ENCODE measurements around the gene GDF7.

Gene GDF7

DNA sequence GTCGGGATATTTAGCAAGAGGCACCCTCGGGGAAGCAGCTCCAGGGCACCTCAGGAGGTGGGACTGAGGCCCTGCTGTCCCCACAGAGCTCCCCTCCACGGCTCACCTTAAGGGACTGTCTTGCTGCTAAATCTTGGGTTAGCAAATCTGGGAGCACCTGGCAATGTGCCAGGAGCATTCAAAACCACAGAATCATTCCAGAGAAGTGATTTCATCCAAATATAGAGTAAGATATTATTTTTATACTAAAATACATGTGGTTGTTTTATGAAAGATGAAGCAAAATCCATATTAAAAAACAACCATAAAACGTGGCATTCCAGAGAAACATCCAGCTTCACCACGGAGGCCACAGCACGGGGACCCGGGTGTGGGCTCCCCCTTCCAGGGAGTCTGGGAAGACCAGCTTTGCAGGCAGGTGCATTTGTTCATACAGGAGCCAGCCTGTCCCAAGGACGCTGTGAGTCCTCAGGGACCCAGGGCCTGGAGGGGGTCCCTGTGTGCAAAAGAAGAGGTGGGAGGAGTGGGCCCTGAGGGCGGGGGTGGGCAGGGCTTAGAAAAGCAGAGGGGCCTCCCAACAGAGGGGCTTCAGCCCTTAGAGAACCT is 32.3 kb upstream of the GDF7 start:
- Mint-ChIP-seq H3K4me1 (peaks cover 4% of the 10 kb centered on the region), H3K36me3 (peaks cover 2% of the 10 kb centered on the region), H3K9me3 (no peaks in the 10 kb centered on the region), H3K27me3 (no peaks in the 10 kb centered on the region), H3K27ac (no peak overlapping the region), H3K4me3 (no peak overlapping the region)
- DNase-seq = no peak
- CTCF ChIA-PET = interaction anchor here (0.8 to 3.2 kb wide), 11 partner anchors 16 to 223 kb away, joined by 3 to 29 read pairs (median 5); partner anchors contain the start of genes HS1BP3 and RHOB

DNA sequence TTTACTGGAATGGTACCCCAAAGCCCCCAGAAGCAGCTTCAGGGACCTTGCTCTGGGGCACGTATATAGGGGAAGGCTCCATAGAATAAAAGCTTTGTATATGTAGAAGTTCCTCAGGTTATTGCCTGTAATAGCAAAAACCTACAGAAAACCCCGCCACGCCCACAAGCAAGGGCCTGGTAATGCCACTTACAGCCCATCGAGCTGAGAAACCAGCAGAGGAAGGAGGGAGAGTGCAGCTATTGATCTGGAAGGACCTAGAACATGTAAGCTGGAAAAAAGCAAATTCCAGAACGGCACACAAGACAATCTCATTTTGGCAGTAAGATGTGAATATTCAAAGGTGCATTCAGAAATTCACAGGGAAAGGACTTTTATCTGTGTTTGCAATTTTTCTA is 31.8 kb upstream of the GDF7 start:
- Mint-ChIP-seq H3K27me3 (no peaks in the 10 kb centered on the region), H3K4me3 (no peak overlapping the region), H3K27ac (no peak overlapping the region), H3K4me1 (peaks cover 4% of the 10 kb centered on the region), H3K36me3 (peaks cover 2% of the 10 kb centered on the region), H3K9me3 (no peaks in the 10 kb centered on the region)
- DNase-seq = no peak
- CTCF ChIA-PET = interaction anchor here (0.8 to 3.2 kb wide), 11 partner anchors 16 to 224 kb away, joined by 3 to 29 read pairs (median 5); partner anchors contain the start of genes HS1BP3 and RHOB

DNA sequence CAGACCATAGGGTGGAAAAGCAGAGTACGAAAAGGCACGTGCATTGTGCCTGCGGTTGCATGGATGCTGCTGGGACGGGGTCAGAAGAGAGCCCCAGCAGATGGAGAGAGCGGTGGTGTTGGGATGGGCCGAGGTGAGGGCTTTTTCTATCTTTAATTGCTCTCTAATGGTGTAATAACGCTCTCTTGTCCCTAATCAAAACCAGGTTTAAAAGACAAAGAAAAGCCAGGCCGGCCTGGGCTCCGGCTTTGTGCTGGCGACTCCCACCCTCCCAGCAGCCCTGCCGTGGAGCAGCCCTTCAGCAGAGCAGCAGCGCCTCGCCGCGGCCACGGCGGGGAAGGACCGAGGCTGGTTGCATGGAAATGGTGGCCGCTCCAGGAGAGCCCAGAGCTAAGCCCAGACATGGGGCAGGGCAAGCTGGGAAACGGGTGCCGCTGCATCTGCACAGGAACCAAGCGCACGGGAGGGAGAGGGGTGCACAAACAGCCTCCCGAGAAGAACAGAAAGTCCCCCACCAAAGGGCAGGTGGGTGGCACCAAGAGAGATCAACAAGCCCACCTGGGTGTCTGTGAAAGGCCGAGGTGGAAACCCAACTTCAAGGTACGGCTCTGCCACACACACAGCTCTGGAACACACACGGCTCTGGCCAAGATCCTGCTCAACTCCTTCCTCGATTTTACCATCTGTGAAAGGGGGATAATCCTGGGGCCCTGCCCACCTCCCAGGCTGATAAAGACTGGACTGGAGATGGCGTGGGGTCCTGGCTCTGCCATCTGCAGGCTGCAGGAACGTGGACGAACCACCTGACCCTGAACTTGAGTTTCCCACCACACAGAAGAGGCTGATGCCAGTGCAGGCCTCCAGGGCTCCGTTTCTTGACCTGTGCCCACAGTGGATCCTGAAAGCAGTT is 31.0 kb upstream of the GDF7 start:
- H3K36me3 Mint-ChIP-seq = peaks cover 2% of the 10 kb centered on the region
- peaks cover 4% of the 10 kb centered on the region for H3K4me1 Mint-ChIP-seq
- peak; percentile 53 for DNase-seq
- H3K27me3 Mint-ChIP-seq = no peaks in the 10 kb centered on the region
- H3K4me3 Mint-ChIP-seq = no peak overlapping the region
- H3K9me3 Mint-ChIP-seq = no peaks in the 10 kb centered on the region
- H3K27ac Mint-ChIP-seq = no peak overlapping the region
- CTCF ChIA-PET = interaction anchor here (0.8 to 3.2 kb wide), 9 partner anchors 15 to 224 kb away, joined by 3 to 29 read pairs (median 9); partner anchors contain the start of genes HS1BP3 and RHOB

DNA sequence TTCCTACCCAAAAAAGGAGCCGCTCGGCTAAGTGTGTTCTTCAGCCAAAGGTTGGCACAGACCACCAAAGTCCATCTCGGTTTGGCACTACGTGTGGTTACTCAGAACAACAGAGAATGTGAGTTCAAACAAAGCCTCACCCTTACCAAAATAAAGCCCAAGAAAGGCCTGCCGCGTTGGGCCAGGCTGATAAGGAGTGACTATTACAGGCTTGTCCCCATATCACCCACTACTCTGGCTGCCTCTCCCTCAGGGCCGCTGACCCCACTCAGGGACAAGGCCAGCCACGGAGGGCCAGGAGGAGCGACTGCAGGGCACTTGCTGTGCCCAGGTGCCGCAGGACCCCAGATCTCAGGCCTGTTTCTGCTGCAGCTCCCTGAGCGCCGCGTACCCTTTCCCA is 29.8 kb upstream of the GDF7 start:
- H3K27me3 Mint-ChIP-seq = no peaks in the 10 kb centered on the region
- no peak overlapping the region for H3K27ac Mint-ChIP-seq
- no peaks in the 10 kb centered on the region for H3K9me3 Mint-ChIP-seq
- H3K4me1 Mint-ChIP-seq = peaks cover 4% of the 10 kb centered on the region
- CTCF ChIA-PET = interaction anchor here (1.2 kb wide), 2 partner anchors 12 to 193 kb away, joined by 3 to 4 read pairs; no protein-coding TSS in a partner anchor
- H3K4me3 Mint-ChIP-seq = no peak overlapping the region
- H3K36me3 Mint-ChIP-seq = peaks cover 2% of the 10 kb centered on the region
- no peak for DNase-seq

DNA sequence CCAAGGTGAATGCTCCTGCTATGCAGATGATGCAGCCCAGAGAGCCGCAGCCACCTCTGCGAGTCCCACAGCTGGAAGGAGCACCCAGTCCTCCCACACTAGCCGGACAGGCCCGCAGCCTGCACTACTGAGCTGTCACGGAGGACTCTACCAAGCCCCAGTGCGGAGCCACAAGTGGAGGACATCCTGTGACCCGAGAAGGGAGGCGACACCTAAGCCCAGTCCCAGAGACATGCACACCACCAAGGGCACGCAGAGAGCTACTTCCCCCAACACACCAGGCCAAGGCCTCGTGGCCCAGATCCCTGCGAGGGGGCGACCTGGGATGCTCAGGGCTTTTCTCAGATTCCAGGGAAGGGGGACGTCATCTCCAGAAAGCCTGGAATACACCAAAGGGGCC is 28.9 kb upstream of the GDF7 start:
- no peak for DNase-seq
- Mint-ChIP-seq H3K27ac (no peak overlapping the region), H3K36me3 (peaks cover 2% of the 10 kb centered on the region), H3K4me3 (no peak overlapping the region), H3K27me3 (no peaks in the 10 kb centered on the region), H3K4me1 (peaks cover 4% of the 10 kb centered on the region), H3K9me3 (no peaks in the 10 kb centered on the region)
- CTCF ChIA-PET = interaction anchor here (1.2 kb wide), 2 partner anchors 11 to 194 kb away, joined by 3 to 4 read pairs; no protein-coding TSS in a partner anchor

DNA sequence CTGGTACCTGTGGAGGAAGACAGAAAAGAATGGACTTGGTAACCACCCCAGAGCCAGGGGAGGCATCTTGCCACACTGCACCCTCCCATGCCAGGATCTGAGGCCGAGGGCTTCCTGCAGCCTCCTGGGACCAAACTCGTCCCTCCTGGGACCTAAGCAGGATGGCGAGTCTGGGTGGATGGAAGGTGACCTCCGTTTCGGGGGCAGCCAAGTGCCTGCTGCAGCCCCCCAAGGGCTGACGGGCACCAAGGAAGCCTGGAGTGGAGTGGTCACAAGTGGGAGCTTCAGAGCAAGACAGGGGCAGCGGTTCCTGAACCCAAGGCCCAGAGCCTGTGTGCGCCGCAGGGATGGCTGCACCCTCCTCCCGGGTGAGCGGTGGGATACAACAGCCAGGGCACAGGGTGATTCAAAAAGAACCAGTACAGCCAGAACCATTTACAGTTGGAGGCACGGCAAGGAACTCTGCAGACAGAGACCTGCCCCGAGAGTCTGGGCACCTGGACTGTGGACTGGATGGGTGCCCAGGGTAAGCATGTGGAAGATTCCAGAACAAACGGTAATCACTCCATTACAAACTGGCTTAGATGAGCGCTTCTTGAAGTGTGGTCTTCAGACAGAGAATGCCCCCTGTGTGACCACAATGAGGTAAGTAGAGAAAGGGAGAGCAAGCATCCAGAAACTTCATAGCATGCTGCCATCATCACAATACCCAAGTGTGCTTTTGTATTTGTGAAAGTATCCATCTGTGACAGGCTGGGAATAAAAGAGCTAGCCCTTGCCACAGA is 28.1 kb upstream of the GDF7 start:
- no peak overlapping the region for H3K4me3 Mint-ChIP-seq
- CTCF ChIA-PET = interaction anchor here (1.2 to 6.2 kb wide), 4 partner anchors 12 to 228 kb away, joined by 3 to 65 read pairs (median 17); partner anchors contain the start of gene HS1BP3
- peaks cover 2% of the 10 kb centered on the region for H3K36me3 Mint-ChIP-seq
- DNase-seq = no peak
- no peaks in the 10 kb centered on the region for H3K9me3 Mint-ChIP-seq
- no peaks in the 10 kb centered on the region for H3K27me3 Mint-ChIP-seq
- H3K4me1 Mint-ChIP-seq = peaks cover 3% of the 10 kb centered on the region
- no peak overlapping the region for H3K27ac Mint-ChIP-seq

DNA sequence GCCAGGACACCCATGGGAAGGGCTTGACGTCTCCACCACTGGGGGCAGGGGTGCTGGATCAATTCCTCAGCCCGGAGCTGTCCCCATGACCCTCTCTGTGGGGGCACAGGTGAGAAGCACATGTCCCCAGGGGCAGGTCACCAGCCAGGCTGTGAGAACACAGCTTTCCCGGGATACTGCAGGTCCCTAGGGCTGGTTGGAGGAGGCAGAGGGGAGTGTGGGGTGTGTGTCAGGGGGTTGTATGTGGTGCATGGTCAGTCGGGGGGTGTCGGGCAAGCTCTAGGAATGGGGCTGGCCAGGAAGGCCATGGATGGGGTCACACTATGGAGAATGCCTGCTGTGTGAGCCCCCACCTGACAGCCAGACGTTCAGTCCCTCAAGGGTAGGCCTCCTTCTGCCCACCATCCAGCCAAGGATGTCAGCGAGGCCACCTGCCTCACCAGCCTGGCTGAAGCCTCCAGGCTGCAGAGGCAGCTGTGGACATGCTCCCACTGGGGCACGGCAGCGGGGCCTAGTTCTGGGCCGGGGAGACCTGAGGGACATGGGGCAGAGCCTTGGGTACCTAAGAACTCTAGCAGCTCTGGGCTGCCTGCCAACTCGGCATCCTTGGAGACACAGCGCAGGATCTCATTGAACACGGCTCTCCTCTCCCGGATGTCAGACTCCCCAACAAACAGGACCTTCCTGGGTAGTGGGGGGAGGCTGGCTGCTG is 26.4 kb upstream of the GDF7 start:
- no peak for DNase-seq
- Mint-ChIP-seq H3K4me3 (no peak overlapping the region), H3K27ac (no peak overlapping the region), H3K27me3 (no peaks in the 10 kb centered on the region), H3K9me3 (no peaks in the 10 kb centered on the region), H3K36me3 (peaks cover 5% of the 10 kb centered on the region), H3K4me1 (no peaks in the 10 kb centered on the region)
- CTCF ChIA-PET = interaction anchor here (0.6 to 6.2 kb wide), 6 partner anchors 10 to 532 kb away, joined by 3 to 65 read pairs (median 17); partner anchors contain the start of gene HS1BP3

DNA sequence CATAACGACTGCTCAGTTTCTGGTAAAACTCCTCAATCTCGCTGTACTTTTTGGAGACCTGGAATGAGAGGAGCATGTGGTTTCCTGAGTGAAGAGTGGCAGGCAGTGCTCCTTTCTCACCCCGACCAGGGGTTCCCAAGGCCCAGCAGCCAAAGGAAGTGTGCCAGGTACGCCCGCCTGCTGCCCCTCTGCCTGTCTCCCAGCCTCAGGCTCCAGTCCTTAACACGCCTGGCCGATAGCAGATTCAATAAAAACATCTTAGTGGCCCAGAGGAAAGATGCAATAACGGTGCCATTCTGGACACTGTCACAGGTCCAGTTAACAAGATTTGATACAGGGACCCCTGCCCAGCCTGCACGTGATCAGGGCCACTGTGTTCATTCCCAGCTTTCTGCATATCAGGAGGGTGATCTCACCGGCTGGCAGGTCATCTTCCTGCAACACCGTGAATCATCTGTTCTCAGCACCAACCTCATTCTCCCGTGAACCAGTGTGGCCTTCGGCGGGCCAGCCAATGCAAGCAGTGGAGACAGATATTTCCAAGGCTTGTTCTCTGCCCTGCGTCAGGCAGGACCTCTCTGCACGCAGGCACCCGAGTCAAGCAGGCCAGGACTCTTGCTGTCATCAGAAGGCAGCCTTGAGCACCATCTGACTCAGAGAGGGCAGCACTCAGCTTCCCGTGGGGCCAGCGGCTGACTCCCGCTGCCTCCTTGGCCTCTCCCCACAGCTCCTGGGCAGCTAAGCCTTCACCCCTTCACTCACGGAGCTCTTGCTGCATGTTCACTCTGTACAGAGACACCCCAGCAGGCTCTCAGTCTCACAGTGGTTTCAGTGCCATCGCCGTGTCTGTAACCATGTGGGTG is 25.6 kb upstream of the GDF7 start:
- peaks cover 4% of the 10 kb centered on the region for H3K36me3 Mint-ChIP-seq
- H3K27me3 Mint-ChIP-seq = no peaks in the 10 kb centered on the region
- H3K4me3 Mint-ChIP-seq = no peak overlapping the region
- no peaks in the 10 kb centered on the region for H3K9me3 Mint-ChIP-seq
- H3K27ac Mint-ChIP-seq = no peak overlapping the region
- H3K4me1 Mint-ChIP-seq = no peaks in the 10 kb centered on the region
- CTCF ChIA-PET = interaction anchor here (0.8 to 6.2 kb wide), 18 partner anchors 10 to 415 kb away, joined by 3 to 65 read pairs (median 4); partner anchors contain the start of genes HS1BP3 and RHOB
- DNase-seq = no peak

DNA sequence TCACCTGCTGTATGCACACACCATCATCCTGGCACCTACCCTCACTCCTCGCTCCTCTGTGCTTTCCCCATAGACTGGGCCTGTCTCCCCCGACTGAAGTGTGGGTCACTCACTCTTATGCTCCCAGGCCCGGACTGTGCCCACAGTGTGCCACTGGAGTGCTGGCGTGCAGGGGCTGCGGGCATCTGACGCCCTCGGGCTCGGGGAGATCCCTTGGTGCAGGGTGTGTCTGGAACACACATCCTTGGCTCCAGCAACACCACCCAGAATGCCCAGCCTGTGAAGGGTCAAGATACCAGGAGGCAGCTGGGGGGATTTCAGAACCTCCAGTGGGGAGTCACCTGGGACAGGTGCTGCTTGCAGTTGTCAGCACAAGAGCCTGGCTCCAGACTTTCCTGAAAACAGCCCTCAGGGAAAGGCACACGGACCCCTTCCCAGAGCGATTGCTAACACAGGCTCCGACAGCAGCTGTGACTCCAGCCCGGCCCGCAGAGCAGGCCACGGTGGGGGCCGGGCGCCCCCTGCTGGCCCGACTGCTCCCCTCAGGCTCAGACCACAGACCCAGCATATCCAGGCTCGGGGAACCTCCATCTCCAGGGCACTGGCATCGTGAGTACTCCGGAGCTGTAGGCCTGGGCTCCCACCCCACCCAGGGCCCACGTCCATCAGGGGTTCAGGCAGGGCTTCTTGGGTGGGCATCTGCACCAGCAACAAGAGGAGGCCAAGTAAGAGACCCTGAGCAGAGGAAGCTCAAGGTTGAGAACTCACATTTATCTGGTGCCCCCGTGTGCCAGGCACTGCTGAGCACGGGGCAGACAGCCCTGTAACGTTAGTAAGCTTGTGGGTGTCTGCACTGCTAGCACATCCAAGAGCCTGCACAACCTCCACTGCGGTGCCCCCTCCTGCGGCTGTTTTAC is 24.6 kb upstream of the GDF7 start:
- Mint-ChIP-seq H3K27ac (no peak overlapping the region), H3K36me3 (peaks cover 4% of the 10 kb centered on the region), H3K9me3 (no peaks in the 10 kb centered on the region), H3K4me1 (no peaks in the 10 kb centered on the region), H3K27me3 (no peaks in the 10 kb centered on the region), H3K4me3 (no peak overlapping the region)
- peak; percentile 80 for DNase-seq
- CTCF ChIA-PET = interaction anchor here (0.7 to 6.2 kb wide), 29 partner anchors 9 to 451 kb away, joined by 3 to 65 read pairs (median 4); partner anchors contain the start of genes HS1BP3 and RHOB

DNA sequence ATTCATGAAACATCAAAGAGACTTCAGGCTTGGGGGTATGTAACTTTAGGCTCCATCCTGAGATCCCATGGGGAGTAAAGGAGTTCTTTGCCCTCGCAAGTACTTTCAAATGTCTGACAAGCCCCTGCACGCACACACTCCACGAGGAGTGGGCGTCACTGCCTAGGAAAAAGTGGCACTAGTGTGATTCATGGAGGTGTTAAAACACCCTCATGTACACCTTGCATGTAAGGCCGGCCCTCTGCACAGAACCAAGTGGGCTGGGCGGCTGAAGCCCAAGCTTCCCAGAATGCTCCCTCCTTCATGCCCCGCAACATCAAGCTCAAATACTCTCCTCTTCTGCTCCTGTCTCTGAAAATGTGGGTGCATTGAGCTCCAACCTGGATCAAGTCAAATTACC is 23.9 kb upstream of the GDF7 start:
- no peak for DNase-seq
- H3K27me3 Mint-ChIP-seq = no peaks in the 10 kb centered on the region
- H3K4me3 Mint-ChIP-seq = no peak overlapping the region
- H3K27ac Mint-ChIP-seq = no peak overlapping the region
- H3K36me3 Mint-ChIP-seq = peaks cover 4% of the 10 kb centered on the region
- CTCF ChIA-PET = interaction anchor here (0.7 to 6.2 kb wide), 23 partner anchors 8 to 417 kb away, joined by 3 to 65 read pairs (median 4); partner anchors contain the start of genes HS1BP3 and RHOB
- no peaks in the 10 kb centered on the region for H3K4me1 Mint-ChIP-seq
- no peaks in the 10 kb centered on the region for H3K9me3 Mint-ChIP-seq

DNA sequence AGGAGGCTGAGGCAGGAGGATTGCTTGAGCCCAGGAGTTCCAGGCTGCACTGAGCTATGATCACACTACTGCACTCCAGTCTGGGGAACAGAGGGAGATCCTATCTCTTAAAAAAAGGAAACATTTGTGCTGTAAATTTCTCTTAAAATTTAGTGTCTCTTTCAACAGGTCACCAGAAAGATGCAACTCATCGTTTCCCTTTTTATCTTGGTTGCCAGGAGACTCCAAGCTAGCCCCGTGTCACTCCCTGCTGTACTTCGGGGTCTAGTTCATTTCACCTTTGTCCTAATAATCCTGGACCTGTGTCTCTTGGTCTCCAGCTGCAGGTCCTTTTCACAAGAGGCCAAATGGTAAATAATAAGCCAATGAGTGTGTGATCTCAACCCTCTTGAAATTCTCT is 23.1 kb upstream of the GDF7 start:
- no peak overlapping the region for H3K27ac Mint-ChIP-seq

More for the DNA sequence above, 23.1 kb upstream of the GDF7 start:
- Mint-ChIP-seq H3K9me3 (no peaks in the 10 kb centered on the region), H3K4me3 (no peak overlapping the region), H3K36me3 (peaks cover 4% of the 10 kb centered on the region), H3K27me3 (no peaks in the 10 kb centered on the region), H3K4me1 (peaks cover 6% of the 10 kb centered on the region)
- no peak for DNase-seq
- CTCF ChIA-PET = interaction anchor here (0.8 to 6.2 kb wide), 13 partner anchors 7 to 418 kb away, joined by 3 to 65 read pairs (median 5); partner anchors contain the start of genes HS1BP3 and RHOB

Data from activated naive CD4-positive, alpha-beta T cell treated with anti-CD3 and anti-CD28 coated beads, Interleukin-2, amount 10 ng/mL, durations not matched to agents 7 days and 5 days (primary cell).